C1 segment of cervical spinal cord (tissue), 14 donors: Measurements from ENCODE around the gene GDA.

Experiments used
- DNase-seq, 14 donors: peaks; one replicate each; lab custom pipeline; 2025; lab: John Stamatoyannopoulos, UW

The GDA gene

DNA sequence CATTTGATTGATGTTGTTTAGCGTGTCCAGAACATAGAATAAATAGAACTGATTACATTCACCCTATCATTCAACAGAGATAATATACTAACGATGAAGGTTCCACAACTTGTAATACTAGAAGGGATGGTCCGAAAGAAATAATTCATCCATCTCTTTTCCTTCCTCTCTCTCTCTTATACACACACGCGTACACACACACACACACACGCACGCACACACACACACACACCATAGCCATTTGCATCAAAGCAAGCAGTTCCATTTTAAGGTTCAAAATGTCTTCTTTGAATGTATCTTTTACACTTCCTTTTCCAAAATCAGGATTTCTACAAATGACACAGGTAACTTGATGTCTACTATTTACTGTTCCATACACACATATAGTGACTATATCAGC lies 887 bp downstream of the GDA start:
- no peak for DNase-seq

DNA sequence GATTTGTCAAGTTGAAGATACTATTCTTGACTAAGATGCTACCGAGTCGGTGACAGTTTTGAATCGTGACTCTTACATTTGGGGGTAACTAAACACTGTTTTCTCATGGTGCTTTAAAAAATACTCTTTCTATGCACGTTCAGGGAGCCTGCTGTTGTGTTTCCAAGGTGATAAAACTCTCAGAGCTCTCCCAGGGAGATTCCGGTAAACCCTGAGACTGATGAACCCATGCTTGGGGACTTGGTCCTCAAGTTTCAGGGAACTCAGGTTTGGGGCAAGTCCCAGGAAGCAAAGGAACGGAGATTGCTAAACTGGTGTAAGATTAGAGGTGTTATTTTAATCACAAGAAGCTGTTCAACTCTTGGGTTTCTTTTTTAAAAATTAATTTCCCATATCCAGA lies 1.4 kb downstream of the GDA start:
- no peak for DNase-seq

DNA sequence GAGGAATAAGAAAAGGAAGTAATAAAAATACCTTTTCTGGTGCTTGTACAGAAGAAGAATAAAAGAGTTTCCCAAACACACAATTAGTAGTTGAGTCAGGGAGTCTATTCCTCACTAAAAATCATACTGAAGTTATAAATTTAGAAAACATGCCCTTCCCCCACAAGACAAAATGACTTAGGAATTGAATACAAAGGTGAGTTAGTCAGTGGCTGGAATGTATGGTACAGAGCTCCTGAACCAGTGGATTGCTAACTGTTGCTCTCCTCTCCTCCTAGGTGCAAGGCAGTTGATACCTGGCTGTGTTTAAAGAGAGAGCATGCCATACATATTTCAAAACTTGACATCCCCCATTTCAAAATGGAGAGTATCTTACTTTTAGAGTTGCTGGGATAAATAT lies 1.9 kb downstream of the GDA start:
- no peak for DNase-seq

DNA sequence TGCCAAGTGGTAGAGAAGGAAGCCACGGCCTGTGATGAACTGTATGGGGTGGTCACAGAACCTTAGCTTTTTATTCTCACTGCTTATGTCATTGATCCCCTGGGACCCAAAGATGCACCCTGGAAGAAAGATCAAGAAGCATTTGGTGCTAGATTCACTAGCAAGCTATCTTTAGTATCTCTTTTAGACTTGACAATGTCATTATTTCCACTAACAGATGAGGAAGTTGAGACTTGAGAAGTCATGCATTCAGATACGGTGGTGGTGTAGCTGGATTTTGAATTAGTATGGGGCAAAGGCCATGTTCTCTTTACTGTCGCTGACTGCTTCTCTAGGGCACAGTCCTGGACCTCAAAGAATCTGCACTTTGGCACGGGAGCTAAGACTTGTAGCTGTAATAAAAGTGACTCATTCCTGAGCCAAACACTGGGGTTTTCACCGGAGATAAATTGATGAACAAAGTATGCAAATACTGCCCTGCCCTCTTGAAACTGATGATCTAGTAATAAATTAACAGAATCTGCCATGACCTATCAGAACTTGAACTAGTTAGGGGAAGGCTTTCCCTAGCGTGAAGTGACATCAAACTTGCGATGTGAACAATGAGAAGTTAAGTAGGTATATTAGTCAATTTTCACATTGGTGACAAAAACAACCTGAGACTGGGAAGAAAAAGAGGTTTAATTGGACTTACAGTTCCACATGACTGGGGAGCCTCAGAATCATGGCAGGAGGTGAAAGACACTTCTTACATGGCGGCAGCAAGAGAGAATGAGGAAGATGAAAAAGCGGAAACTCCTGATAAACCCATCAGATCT lies 5.4 kb downstream of the GDA start:
- no peak for DNase-seq

DNA sequence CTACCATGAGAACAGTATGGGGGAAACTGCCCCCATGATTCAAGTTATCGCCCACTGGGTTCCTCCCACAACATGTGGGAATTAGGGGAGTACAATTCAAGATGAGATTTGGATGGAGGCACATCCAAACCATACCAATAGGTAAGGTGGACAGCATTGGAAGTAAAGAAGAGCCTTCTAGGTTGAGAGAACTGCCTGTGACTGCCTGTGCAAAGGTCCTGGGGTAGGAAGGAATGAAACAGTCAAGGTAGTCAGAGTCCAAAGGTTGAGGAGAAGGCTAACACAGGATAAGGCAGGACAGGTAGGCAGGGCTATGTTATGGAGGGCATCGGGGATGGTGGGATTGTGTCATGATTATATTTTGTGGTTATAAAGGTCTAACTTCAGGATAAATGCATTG lies 6.1 kb downstream of the GDA start:
- no peak for DNase-seq

DNA sequence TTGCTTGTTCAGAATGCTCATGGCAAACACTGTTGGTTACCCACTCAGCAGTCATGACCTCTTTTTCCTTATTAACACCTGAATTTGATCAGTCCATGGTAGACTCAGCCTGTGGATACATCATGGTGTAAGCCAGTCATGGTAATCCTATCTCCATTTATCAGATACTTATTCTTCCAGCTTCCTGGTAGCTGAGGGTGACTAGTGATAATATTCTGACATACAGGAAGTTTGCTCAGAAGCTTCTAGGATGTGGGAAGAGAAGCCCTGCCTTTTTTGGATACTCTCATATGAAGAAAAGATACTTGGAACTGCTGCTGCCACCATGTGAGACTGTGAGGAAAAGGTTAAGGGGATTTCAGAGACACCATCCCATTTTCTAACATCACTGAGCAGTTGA lies 7.3 kb downstream of the GDA start:
- DNase-seq: no peak

DNA sequence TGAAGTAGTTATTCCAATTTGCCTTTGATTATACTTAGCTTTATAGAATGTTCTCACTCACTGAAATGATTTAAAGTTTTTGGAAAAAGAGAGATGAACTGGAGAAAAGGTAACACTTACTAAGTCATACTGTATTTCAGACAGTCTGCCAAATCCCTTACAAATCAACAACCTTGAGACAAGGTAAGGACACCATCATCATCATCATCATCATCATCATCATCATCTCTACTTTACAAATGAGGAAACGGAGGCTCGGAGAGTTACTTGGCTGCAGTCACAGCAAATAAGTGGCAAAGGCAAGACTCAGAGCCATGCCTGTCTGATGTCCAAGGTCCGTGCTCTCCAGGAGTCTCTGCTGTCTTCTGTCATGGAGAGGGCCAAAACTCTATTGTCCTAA lies 9.4 kb downstream of the GDA start:
- no peak for DNase-seq

DNA sequence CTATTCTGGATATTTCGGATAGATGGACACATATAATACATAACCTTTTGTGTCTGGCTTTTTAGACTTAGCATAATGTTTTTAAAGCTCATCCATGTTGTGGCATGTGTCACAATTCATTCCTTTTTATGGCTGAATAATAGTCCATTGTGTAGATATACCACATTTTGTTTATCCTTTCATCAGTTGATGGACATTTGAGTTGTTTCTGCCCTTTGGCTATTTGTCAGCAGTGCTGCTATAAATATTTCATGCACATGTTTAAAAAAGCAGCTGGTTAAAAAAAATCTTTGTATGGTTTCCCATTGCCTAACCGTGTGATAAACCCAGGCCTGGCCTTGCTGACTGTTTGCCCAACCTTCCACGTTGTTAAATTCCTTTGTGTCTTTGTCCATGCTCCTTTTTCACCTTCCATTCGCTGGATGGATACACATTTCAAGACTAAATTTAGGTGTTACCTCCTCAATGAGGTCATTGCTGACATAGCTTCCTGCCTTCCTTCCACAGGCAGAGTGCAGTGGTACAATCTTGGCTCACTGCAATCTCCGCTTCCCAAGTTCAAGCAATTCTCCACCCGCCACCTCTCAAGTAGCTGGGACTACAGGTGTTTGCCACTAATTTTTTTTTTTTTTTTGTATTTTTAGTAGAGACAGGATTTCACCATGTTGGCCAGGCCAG lies 11.3 kb downstream of the GDA start:
- DNase-seq: no peak

DNA sequence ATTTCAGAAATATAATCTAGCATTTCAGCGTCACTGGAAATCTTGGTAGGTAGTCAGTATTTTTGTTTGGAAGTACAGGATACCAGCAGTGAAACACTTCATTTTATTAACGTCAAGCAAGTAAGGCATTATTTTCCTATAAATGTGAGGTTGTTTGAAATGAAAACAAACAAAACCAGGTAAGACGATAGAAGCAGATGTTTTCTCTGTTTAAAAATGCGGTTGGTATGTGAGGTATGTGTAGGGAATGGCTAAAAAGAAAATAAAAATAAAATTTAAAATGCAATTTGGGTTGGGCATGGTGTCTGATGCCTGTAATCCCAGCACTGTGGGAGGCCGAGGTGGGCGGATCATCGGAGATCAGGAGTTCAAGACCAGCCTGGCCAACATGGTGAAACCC lies 16.1 kb downstream of the GDA start:
- no peak for DNase-seq

DNA sequence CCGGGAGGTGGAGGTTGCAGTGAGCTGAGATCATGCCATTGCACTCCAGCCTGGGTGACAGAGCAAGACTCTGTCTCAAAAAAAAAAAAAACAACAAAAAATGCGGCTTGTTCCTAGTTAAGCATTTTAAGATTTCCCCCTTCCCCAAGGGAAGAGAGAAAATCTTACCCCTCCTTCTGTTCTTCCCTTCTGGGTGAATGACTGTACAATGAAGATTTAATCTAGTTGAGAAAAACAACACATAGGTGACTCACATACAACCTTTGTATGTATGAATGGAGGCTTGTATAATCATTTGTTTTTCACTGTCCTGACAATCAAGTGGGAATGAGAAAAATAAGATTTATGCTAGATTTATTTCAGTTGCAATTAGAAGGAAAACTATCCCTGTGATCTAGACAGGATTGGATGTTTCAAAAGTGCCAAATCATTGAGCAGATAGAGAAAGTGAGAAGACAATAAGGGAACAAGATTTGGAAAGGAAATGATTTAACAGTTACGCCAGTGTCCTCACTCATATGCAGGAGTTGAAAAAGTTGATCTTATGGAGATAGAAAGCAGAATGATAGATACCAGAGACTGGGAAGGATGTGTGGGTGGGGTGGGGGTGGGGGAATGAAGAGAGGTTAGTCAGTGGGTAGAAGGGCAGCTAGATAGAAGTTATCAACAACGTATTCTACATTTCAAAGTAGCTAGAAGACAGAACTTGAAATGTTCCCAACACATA lies 16.7 kb downstream of the GDA start:
- DNase-seq: no peak

DNA sequence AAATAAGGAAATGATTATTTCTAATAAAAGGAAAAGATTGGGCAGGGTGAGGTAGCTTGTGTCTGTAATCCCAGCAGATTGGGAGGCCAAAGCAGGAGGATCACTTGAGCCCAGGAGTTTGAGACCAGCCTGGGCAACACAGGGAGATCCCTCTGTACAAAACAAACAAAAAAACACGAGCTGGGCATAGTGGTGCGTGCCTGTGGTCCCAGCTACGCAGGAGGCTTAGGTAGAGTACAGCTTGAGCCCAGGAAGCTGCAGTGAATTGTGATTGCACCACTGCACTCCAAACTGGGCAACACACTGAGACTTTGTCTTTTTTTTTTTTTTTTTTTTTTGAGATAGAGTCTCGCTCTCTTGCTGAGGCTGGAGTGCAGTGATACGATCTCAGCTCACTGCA lies 18.8 kb downstream of the GDA start:
- no peak for DNase-seq

DNA sequence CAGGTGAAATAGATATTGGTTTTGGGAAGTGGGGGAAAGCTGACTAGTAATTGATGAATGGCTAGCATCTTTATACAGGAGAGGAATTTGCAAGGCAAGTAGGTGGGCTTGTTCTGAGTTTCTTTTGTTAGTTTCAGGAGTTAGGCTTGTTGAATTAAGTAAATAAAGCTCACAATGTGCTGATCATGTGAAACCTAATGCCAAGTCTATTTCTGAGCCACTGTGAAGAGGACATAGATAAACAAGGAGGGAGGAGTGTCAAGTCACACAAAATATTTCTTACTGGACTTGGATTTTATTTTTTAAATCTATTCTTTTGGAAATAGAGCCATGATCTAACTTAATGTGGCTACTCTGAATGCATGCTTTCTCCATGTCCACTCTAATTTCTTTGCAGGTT lies 19.9 kb downstream of the GDA start:
- DNase-seq: no peak

DNA sequence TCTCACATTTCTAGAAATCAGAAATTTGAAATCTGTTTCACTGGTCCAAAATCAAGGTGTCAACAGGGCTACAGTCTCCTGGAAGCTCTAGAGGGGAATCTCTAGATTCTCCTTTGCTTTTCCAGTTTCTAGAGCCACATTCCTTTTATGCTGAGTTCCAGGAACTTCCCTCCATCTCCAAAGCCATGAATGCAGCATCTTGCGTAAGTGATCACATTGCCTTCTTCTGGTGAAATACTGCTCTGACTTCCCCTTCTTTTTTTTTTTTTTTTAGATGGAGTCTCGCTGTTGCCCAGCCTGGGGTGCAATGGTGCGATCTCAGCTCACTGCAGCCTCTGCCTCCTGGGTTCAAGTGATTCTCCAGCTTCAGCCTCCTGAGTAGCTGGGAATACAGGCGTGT lies 23.8 kb downstream of the GDA start:
- DNase-seq: no peak

DNA sequence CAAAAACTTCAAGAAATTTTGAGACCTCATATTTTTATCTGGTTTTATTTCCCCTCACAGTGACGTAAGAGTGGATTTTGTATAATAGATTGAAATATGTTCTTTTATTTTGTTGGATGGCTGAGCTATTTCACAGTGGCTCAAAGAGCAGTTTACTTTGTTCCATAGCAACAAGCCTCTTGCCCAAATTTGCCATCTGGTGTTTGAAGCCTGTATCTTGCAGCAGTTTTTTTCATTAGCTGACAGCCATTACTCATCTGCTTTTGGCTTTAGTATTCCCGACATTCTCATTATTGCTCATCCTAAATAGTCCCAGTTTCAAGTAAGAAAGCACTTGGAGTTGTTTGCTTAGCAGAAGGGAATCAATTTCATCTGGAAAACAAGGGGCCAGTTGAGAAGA lies 36.3 kb downstream of the GDA start:
- no peak for DNase-seq

DNA sequence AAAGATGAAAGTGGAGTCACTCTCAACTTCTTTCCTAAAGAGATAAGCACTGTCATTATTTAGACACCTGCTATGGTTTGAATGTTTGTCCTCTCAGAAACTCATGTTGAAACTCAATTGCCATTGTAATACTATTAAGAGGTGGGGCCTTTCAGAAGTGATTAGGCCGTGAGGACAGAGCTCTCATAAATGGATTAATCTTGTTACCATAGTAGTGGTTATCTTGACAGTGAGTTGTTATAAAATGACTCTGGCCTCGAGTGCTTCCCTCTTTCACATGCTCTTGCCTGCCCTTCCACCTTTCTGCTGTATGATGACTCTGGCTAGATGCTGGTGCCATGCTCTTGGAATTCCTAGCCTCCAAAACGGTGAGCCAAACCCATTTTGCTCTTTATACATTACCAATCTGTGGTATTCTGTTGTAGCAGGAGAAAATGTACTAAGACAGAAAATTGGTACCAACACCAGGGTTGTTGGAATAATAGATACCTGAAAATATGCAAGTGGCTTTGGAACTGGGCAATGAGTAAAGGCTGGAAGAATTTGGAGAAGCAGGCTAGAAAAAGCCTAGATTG lies 38.0 kb downstream of the GDA start:
- no peak for DNase-seq

DNA sequence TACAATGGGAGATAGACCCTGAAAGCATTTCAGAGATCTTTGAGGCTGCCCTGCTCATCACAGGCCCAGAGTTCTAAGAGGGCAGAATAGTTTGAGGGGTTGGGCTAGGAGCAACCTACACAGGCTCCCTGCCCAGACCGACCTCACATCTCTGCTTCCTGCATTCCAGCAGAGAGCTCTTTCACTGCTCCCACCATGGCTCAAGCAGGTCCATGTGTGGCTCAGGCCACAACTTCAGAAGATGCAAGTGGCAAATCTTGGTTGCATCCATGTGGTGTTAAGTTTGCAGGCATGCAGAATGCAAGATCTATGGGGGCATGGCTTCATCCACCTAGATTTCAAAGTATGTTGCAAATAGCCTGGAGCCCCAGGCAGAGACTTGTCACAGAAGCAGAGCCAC lies 39.0 kb downstream of the GDA start:
- no peak for DNase-seq

DNA sequence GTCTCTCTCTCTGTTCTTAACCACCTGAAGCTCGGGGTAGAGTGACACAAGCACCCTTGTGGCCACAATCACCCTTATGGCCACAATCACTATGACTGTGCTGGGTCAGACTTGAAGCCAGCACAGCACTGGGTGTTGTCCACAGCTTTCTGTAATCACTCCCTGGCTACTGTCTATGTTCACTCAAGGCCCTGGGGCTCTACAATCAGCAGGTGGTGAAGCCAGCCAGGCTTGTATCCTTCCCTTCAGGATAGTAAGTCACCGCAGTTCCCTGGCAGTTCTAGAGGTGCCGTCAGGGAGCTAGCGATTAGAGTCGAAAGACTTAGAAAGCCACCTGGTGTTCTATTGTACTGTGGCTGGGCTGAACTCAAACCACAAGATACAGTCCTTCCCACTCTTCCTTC lies 44.2 kb downstream of the GDA start:
- DNase-seq: no peak

DNA sequence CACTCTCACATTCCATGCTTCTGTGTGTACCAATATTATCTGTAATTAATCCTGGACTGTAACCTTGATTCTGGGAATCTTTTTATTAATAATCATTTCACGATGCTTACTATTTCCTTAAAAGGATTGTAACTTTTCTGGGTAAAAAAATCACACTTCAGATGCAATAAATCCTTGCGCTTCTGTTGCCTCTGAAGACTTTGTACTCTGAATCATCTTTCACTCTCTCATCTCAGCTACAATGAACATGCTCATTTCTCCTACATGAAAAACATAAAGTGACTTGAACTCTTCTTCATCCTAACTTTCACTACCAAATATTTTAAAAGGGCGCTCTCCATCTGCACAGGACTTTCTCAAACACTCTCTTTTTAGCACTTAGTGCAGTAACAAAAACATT lies 50.0 kb downstream of the GDA start:
- no peak for DNase-seq

DNA sequence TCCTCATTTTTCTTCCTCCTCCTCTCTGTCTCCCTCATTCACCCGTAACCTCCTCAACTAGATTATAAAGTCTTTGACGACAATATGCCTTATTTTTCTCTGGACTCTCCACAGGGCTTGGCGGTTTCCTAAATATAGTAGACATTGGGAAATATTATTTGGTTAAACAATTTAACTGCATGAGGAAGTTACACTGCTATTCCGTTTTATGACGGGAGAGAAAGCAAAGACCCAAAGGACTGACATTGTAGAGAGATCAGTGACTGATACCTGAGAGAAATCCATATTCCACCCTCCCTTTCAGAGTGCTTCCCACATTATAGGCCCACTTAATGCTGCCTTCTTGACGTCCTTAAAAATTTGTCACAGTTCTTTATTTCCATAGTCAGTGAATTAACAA lies 51.2 kb downstream of the GDA start:
- no peak for DNase-seq

DNA sequence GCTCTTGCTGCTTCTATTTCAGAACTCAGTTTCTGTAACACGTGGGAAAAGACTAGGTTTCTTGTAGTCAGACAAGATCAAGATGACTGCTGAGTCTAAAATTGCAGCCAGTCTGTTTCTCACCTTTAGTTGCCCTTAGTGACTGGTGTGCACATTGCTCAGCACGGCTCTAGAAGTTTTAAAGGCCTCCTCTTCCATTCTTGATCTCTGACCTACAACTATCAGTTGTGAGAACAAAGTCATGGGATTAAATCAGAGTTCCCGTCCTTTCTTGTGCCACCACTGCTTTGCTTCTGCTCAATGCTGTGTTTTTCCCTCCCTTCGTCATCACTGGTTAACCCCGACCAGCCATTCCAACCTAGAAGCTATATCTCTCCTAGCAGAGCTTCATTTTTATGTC lies 52.8 kb downstream of the GDA start:
- DNase-seq: no peak

DNA sequence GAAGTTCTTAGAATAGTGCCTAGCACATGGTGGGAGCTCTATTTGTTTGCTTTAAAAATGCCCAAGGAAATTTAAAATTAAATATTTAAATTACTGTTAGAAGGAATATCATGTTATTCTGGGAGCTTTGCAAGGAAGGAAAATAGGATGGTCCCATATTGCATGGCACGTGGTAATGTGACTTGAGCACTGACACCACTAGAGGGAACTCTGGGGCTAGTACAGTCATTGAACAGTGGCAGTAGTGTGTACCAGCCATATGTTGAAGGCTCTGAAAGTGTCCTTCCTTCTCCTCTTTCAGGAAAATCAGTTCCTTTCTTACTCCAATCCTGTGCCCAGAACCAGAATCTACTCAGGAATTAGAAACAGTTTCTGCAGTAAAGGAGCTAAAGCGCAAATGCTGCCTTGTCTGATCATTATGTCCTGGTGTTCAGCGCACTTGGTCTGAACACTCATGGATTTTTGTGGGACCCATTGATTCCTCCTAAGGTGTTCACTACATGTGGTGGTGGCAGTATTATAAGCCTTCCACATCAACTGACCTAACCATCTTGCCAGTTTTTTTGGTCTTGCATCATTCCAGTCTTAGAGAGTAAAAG lies 54.1 kb downstream of the GDA start:
- DNase-seq: no peak

DNA sequence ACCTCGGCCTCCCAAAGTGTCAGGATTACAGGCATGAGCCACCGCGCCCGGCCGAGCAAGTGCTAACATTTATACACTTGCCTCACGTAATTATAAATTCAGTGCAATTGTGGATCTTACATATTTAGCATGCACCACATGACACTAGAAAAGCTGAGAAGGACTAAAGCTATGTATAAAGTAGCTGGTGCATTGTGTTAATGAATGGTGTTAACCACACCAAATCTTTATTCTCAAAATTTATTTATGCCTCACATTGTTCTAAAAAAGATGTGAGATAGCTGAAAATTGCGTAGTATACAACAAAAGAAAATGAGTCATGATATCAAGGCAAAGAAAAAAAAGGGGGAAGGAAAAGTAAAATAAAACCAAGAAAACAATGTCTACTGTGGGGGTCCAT lies 54.8 kb downstream of the GDA start:
- DNase-seq: no peak
